D721Med (cell line): ENCODE measurements around the gene CORO1C.

Experiments
- DNase-seq: peaks from one replicate; pipeline ENCODE4 v3.0.0; 2011; ENCODE audit warnings: low spot score; ENCODE audit not compliant: insufficient read length
- FAIRE-seq: peaks from 2 replicates; lab custom pipeline; 2011; peaks lifted over from hg19 to GRCh38; lab: Jason Lieb, UNC
- CTCF ChIP-seq: IDR thresholded peaks from 2 replicates; pipeline ENCODE4 v1.5.1; 2012; ENCODE audit warnings: mild to moderate bottlenecking, control low read depth; ENCODE audit not compliant: insufficient read depth; ENCODE audit errors: missing control alignments

The CORO1C gene

GRCh38 chr12:108690191-108690518 lies 41.2 kb downstream of the CORO1C start:
- FAIRE-seq (no peak), DNase-seq (no peak)
- TF ChIP-seq CTCF: no peak

GRCh38 chr12:108689314-108690190 lies 41.8 kb downstream of the CORO1C start:
- DNase-seq: no peak
- TF ChIP-seq CTCF: no peak
- no peak for FAIRE-seq

- FAIRE-seq: no peak
- TF ChIP-seq CTCF: no peak
- no peak for DNase-seq
Measured at GRCh38 chr12:108686780-108687179, 44.5 kb downstream of the CORO1C start.

- no peak for FAIRE-seq
- no peak for TF ChIP-seq CTCF
- no peak for DNase-seq
Measured at GRCh38 chr12:108685469-108686260, 45.7 kb downstream of the CORO1C start.

GRCh38 chr12:108683906-108684556 lies 47.3 kb downstream of the CORO1C start:
- no peak for DNase-seq
- FAIRE-seq: no peak
- TF ChIP-seq CTCF: no peak

GRCh38 chr12:108681317-108681716 lies 50.0 kb downstream of the CORO1C start:
- DNase-seq (no peak), FAIRE-seq (no peak)
- TF ChIP-seq CTCF: no peak
